ENCODE results near the gene CERS6.
"Not testable (repeated sequence)": the region's sequence is repeated elsewhere in the genome, so short reads cannot be mapped to it uniquely, and the experiment has no call there.

CERS6 gene

DNA sequence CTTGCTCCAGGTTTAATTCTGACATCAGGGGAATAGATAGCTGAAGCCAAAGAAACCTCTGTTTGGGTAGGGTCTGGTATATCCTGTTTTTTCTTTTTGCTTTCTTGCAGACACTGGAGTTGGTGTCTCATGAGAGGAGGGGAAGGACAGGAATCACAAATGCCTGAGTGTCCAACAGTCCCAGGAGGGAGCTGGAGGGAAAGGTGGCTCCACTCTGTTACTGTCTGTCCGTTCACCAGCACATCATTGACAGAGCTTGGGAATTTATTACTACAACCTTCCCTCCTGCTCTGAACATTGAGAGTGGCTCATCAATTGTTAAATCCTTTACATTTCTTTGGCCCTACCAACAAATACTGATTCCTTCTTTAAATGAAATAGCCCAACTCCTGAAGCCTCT lies 194.1 kb downstream of the CERS6 start:
- no peak for DNase-seq

DNA sequence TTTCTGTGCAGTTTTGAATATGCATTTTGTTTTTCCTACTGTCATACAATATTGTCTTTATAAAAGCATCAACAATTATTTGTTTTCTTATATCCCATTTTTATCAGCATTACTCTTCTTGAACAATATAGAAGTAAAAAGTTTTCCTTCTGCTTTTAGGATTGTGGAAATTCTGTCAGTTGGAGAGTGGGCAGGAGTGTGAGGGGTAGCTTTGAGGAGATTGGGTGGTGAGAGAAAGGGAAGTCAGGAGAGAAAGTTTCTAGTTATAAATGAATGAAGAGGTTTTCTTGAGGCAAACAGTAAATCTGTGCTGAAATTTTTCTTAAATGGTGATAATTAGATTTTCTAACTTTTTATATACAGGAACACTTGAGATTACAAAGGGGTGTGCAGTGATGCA lies 194.7 kb downstream of the CERS6 start:
- DNase-seq: no peak

DNA sequence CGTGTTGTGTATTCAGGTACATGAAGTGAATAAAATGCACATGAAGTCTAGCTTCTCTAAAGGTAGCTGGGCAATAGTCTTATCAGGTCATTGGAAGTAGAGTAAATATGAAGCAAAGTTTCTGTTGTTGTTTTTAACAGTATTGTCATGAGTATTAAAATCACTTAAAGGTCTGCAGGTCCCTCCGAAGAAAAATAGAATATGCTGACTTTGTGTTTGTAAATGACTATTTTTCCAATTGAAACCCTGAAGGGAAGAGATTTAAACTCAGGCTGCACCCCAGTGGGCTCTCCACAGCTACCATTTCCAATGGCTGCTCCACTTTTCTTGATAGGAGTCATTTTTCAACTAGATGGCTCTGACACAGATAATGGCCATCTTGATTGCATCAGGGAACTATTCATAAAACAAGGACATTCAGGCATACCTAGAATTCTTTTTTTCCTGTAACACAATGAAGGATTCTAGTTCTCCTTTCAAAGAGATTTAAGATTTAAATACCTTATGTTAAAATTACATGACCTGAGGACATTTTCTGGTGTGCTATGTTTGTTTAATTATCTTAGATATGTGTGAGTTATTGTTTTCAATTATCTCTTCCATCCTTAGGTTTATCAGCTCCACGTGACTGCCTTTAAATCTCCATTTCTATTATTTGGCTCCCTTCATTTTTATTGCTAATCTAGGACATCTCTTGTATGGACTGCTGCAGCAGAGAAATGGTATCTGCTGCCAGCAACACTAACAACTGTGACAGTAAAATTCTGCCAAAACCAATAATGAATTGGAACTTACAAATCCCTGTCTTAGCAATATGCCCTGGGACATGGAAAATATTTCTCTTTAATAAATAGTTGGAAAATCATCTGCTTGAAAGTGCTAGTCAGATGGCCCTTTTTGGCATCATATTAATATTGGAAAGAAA lies 197.2 kb downstream of the CERS6 start:
- no peak for DNase-seq

DNA sequence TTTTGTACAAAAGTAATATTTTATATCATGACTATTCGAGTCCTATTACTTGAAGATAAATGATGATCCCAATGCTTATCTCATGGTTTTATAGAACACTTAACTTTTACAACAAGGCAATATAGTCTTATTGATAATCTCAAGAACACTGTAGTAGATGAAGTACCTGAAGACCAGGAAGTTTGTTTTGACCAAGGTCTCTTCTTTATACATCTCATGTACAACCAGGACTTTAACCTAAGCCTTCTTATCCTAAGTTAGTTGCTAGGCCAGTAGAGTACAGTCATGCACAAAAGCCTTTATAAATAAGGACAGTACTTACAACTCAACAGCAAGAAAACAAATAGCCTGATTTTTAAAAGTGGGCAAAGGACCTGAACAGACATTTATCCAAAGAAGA lies 198.6 kb downstream of the CERS6 start:
- DNase-seq: no peak

DNA sequence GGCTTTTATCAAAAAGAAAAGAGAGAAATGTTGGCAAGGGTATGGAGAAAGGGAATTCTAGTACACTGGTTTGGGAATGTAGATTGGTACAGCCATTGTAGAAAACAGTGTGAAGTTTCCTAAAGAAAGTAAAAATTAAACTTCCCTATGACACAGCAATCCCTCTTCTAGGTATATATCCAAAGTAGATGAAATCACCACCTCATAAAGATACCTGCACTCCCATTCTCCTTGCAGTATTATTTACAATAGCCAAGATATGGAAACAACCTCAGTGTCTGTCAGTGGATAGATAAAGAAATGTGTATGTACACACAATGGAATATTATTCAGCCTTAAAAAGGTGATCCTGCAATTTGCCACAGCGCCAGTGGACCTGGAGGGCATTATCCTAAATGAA lies 199.1 kb downstream of the CERS6 start:
- no peak for DNase-seq

DNA sequence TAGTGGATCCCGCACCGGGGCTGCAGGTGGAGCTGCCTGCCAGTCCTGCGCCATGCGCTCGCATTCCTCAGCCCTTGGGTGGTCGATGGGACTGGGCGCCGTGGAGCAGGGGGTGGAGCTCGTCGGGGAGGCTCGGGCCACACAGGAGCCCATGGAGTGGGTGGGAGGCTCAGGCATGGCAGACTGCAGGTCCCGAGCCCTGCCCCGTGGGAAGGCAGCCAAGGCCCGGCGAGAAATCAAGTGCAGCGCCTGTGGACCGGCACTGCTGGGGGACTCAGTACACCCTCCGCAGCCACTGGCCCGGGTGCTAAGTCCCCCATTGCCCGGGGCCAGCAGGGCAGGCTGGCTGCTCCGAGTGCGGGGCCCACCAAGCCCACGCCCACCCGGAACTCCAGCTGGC lies 201.3 kb downstream of the CERS6 start:
- DNase-seq: not testable (repeated sequence)

DNA sequence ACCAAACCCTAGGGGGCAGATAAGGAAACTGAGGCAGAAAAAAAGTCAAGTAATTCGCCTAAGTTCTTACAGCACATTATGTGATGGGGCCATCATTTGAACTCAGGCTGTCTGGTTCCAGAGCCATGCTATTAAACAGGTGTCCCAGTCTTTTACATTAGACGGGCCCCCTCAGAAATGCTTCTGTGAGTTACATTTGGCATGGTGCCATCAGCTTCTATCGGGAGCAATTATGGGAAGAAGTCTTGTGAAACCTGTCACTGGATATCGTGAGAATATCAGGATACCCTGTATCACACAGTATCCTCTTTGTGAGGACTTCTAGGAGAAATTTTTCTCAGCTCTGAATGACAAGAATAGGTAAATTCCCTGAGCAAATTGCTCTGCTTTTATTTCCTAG lies 202.6 kb downstream of the CERS6 start:
- DNase-seq: no peak

DNA sequence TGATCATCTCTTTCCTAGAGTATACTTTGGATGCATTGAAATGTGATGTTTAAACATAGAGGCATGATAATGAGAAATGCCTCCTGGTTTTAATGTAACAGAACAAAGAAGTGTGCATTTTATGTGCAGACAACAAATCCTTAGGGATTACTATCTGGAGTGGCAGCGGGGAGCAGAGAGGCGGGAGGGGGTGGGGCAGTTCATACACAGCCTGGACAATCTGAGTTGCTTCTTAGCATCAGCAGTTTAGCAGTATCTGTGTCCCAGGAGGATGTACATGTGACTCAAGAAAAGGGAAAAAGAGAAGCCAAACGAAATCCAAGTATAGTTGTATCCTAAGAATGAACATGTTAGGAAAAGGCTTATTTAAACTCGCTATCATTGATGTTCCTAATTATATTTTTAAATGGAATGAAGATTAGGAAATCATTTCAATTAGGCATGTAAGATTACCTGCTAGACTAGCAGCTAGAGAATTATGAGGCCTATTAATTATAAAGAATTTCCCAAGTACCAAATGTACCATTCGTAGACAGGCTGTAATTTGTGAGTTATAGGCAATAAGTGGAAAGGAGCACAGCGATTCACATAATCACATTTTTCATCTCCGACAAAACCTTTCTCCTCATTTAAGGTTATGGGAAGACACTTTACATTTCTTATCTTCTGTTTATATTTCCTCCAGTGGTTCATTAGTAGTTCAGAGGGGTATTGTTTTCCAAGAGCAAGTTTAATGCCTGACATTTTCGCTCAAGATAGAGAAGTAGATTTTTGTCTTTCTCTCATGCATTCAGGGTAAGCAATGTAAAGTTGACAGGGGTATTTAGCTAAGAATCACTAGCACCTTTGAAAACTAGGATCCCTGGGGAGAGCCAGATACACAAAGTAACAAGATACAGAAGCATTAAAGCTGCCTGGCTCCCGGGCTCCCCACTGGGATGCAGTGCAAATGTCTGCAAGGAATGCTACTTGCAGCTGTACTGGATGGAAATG lies 205.1 kb downstream of the CERS6 start:
- DNase-seq: no peak

DNA sequence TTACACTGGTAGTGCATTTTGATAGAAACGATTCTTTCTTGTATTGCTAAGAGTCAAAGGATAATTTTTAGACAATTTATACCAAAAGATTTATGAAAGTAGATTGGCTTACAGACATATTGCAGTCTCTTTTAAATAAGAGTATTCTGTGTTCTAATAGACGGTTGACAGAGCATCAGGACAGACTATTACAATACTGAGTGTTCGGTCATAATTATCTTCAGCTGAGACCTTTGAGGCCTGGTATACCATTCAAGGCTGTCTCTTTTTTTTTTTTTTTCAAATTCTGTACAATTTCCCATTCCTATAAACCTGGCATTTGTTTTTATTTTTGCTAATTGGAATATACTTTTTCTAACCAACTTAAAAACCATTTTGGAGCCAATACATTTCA lies 205.8 kb downstream of the CERS6 start:
- DNase-seq: no peak

DNA sequence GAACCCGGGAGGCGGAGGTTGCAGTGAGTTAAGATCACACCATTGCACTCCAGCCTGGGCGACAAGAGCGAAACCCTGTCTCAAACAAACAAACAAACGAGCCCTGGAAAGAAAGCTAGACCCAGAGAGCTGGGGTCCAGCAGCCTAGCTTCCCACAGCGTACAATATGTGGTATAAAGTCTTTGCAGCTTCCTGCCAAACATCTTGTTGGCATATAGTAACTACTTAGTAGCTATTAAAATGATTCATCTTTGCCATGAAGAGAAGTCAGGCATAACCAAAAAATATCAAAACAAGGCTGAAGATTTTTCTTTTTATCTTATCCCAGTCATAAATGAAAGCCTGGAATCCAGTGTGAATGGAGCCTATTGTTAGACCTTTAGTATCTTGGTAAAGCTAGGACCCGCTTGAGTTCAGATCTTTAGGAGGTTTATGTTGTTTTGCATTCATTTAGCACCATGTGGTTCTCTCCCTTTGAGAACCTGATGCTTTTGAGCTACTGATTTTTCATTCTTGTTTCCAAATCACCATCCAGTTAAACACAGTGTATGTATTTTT lies 206.7 kb downstream of the CERS6 start:
- no peak for DNase-seq

DNA sequence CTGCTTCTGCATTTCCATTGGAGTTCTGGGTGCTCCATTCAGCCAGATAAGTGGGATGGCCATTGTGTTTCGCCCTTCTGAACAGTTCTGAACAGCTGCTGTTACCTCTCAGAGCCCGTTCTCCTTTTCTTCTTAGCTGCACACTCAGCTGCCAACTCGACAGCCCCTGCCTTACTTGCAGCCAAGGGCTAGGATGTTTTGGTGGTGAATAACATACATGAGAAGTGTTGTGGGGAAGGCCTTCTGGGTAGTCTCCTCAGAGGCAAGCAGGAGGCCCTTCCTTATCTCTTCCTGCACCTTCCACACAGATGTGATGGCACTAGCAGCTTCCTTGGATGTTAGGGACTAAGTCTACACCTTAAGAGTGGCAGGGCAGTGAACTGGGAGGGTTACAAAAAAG lies 207.9 kb downstream of the CERS6 start:
- no peak for DNase-seq

DNA sequence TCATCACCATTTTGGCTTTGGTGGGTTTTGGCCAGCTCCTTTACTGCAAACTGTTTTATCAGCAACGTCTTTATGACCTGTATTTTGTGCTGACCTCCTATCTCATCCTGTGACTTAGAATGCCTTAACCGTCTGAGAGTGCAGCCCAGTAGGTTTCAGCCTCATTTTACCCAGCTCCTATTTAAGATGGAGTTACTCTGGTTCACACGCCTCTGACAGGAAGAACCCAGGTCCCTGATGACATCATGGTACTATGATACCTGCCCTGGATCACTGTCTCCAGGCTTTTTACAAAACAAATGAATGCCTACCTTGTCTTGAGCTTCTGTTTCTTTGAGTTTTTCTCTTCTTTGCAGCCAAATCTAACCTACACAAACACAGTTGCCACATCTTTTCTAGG lies 208.6 kb downstream of the CERS6 start:
- DNase-seq: not testable (repeated sequence)

DNA sequence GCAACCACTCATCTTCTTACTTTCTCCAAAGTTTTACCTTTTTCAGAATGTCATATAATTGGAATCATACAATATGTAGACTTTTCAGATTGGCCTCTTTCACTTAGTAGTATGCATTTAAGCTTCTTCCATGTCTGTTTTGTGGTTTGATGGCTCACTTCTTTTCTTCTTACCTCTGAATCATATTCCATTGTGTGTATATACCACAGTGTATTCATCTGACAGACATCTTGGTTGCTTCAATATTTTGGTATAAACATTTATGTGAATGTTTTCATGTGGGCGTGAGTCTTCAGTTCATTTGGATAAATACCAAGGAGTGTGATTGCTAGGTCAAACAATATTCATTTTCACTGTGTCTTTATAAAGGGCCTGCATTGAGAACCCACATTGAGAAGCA lies 210.3 kb downstream of the CERS6 start:
- DNase-seq: no peak

DNA sequence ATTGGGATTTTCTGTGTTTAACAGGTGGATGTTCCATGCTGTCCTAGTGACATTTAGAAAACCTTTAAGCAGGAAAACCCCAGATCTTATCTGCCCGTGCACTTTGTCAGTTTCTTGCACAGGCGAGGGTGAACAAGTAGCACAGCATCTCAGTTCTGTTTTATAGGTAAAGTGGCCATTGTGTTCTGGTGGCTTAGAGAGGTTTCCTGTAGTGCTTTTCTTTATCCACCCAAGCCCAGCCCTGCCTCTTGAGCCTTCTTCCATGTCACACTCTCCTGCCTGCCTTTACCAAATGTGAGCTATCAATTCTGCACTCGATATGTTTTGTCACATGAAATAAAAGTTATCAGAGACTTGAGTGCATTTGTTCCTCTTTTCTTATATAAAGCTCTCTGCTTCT lies 211.1 kb downstream of the CERS6 start:
- no peak for DNase-seq

DNA sequence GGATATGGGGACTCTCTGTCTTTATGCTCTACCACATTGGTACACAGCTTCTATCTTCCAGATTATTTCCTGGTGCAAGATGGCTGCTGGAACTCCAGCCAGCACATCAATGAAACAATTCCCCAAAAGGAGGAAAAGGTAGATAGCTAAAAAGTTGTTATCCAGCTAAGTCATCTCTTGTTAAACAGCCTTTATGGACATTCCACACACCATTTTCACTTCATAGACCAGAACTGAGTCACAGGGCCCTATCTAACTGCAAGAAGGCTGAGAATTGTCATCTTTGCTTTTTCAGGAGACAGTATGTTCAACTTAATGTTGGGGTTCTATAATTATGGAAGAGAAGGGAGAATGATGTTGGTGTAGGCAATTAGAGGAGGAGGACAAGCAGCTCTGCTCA lies 213.1 kb downstream of the CERS6 start:
- DNase-seq: no peak

DNA sequence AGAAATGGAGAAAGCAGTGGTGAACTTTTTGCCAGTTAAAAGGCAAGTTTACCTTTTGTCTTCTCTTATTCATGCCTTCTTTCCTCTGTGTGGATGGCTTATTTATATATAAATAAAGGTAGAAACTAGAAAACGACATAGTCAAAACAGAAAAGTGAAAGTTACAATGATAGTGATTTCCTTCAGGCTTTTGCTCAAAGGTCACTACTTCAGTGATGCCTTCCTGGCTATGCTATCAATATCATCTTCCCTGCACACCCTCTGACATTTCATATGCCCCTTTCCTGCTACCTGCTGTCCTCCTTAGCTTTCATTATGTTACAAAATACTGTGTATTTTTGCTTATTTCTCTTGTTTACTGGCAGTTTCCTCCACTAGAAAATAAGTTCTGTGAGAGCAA lies 214.4 kb downstream of the CERS6 start:
- DNase-seq: no peak

DNA sequence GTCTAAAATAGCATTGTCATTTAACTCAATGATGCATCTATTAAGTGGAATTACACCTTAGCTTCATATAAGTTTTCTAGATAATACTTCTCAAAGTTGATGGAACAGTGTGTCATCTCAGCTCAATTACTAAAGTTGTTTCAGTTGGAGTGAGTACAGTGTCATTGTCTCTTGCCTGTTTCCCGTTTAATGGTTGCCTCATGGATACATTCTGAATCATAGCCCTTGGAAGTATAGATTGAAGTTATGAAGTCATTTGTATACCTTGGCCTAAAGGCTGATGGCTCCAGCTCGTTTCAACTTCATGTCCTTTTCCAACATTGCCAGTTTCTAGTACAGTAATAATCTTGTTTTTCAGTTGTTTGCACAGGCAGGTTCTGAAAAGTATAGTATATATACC lies 215.9 kb downstream of the CERS6 start:
- DNase-seq: no peak

DNA sequence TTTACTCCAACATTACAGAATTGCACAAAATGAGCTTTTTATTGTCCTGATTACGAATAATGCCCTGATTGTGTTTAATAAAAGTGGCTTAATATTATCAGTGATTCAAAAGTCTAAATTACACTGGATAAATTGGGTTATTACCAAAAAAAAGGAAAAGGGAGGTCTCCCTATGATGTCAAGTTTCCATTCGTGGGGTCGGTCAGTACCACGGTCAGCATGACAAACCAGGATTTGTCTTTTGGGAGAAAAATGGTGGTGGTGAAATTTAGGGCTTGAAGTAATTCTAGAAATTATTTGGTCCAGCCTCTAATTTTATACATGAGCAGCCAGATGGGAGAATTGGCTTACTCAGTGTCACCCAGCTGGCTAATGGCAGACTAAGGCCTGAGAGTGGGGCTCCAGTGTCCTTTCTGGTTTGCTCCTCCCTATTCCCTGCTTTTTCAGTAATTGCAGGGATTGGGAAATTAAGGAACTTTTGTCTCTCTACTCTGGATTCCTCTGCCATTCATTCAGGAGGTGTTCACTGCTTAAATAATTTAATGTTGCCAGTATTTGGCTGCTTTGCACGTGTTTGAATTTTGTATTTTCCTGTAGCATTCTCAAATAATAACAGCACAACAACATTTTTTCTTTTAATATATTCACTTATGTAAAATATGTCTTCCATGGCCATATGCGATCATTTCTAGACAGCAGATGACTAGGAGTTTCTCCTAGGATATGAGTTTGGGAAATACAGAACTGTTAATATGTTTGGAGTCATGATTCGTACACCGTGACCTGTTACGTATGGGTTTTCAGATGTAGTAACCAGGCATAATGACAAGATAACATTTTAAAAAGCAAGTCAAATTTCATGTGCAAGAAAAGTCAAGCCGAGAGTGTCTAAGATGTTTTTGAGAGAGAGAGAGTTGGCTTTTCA lies 217.5 kb downstream of the CERS6 start:
- DNase-seq: no peak

DNA sequence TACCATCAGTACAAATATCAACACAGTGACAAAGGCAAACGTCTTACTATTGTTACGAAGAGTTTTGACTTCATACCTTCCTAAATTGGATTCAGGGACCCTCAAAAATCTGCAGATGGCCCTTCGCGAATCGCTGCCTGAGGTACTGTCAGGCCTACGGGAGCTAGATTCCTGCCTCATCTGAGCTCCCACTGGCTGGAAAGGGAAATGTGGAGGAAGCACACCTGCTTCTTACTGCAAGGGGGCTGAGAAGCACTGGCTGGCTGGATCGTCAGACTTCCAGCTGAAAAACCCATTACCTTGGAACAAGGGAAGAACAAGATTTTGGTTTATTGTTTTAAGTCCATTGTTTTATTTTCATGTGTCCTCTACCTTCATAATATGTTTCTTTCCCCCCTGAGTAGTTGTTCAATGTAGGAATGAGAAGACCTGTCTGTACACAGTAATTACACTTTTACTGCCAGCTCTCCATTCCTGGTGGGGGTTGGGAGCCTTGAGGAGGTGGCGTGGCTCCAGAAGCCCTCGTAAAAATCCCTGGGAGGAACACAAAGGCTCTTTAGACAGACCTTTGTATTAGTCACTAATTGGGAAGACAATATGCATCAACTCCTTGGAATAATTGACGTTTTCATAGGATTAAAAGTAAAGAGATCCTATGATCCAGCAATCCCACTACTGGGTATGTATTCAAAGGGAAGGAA lies 222.2 kb downstream of the CERS6 start:
- DNase-seq: no peak

DNA sequence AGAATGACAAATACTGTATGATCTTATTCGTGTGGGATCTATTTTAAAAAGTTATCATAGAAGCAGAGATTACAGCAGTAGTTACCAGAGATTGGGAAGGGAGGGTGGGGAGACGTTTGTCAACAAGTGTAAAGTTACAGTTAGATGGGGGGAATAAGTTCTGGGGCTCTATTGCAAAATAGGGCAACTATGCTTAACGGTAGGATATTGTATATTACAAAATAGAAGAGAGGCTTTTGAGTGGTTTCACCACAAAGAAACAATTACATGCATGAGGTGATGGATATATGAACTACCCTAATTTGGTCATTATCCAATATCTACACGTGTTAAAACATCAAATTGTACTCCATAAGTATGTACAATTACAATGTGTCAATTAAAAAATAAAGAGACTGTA lies 223.0 kb downstream of the CERS6 start:
- DNase-seq: no peak

DNA sequence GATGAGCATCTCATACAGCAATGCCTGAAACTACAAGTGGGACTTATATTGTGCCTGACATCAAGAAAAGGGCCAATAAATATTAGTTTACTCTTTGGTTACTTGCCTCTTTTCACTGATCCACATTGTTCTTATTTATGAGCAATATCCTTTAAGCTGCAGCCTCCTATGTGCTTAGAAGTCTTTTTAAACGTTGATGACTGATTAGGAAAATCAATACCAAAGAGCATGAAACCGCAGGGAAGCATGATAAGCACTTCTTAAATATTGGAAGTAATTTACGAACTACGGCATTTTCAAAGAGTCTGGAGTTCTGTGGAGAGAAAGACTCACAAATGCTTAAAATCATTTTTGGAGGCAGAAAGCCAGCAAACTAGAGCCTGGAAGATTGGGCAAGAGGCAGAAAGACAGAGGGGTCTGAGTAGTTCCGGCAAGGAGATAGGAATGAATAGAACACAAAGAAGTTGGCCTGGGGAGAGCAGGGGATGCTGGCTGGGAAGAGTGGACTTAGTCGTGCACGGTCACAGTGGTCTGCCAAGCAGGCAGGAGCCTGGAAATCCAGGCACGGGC lies 223.8 kb downstream of the CERS6 start:
- no peak for DNase-seq
